ENCODE measurements around the gene LCE3D.

DNA sequence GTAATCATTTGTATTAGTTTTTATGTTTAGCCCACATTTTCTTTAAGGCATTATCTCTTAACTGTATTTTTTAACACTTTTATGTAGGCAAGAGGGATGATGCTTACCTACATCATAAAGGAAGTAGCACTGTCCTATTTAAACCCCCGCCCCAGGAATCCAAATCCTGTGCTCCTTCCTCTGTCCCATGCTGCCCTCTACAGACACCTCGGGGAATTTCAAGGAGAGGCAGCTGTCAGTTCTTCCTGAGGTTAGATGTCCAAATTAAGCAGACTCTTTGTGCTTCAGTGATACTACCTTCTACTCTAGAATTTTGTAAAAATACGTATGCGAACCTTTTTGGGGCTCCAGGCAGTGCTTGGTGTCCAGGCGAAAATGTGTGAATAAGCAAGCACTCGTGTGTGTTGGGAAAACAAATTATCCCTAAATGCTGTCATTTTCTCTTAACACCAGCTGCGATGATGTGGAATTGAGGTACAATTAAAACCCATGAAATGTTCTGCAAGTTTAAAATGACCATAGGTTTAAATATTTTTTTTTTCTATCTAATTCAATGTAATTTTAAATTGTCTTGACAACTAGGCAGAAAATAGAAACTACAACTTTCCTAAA lies 46.9 kb downstream of the LCE3D start:
- TF ChIP-seq CEBPB (IDR thresholded peaks at IDR 0.05) (no peak), EP300 (IDR thresholded peaks at IDR 0.05; ENCODE audit: borderline replicate concordance) (no peak), ZBTB7A (IDR thresholded peaks at IDR 0.05; ENCODE audit: low read depth) (no peak), TAF1 (IDR thresholded peaks at IDR 0.05; ENCODE audit: low read depth) (no peak), TEAD4 (IDR thresholded peaks at IDR 0.05) (no peak)
- TF ChIP-seq, protein P1, sequence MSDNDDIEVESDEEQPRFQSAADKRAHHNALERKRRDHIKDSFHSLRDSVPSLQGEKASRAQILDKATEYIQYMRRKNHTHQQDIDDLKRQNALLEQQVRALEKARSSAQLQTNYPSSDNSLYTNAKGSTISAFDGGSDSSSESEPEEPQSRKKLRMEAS (IDR thresholded peaks at IDR 0.05): no peak
- TF ChIP-seq, protein P2, sequence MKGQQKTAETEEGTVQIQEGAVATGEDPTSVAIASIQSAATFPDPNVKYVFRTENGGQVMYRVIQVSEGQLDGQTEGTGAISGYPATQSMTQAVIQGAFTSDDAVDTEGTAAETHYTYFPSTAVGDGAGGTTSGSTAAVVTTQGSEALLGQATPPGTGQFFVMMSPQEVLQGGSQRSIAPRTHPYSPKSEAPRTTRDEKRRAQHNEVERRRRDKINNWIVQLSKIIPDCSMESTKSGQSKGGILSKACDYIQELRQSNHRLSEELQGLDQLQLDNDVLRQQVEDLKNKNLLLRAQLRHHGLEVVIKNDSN (IDR thresholded peaks at IDR 0.05): no peak
- TF ChIP-seq, protein P3, sequence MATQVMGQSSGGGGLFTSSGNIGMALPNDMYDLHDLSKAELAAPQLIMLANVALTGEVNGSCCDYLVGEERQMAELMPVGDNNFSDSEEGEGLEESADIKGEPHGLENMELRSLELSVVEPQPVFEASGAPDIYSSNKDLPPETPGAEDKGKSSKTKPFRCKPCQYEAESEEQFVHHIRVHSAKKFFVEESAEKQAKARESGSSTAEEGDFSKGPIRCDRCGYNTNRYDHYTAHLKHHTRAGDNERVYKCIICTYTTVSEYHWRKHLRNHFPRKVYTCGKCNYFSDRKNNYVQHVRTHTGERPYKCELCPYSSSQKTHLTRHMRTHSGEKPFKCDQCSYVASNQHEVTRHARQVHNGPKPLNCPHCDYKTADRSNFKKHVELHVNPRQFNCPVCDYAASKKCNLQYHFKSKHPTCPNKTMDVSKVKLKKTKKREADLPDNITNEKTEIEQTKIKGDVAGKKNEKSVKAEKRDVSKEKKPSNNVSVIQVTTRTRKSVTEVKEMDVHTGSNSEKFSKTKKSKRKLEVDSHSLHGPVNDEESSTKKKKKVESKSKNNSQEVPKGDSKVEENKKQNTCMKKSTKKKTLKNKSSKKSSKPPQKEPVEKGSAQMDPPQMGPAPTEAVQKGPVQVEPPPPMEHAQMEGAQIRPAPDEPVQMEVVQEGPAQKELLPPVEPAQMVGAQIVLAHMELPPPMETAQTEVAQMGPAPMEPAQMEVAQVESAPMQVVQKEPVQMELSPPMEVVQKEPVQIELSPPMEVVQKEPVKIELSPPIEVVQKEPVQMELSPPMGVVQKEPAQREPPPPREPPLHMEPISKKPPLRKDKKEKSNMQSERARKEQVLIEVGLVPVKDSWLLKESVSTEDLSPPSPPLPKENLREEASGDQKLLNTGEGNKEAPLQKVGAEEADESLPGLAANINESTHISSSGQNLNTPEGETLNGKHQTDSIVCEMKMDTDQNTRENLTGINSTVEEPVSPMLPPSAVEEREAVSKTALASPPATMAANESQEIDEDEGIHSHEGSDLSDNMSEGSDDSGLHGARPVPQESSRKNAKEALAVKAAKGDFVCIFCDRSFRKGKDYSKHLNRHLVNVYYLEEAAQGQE (IDR thresholded peaks at IDR 0.05; ENCODE audit: low read depth): no peak

Data from Ishikawa (cell line).